HepG2 (cell line): ENCODE results near the gene TCF12. TPM values are rescaled to one million over a fixed set of nuclear protein-coding genes. Genes with fewer than 3 reads are reported as not detected.

Experiments used
- ATAC-seq: fragments of 200-7000 bp; cut with Tn5 transposase; 3 replicates; pipeline ENCODE4 v1.9.1; 2020; ENCODE audit warnings: mild to moderate bottlenecking, moderate library complexity
- BruUV-seq: library from RNA; stranded (reverse); fragments of 400-500 nt; replicated peaks from 2 replicates; lab custom pipeline; 2021; lab: Mats Ljungman, UMichigan
- CTCF ChIA-PET: fragments of 300-600 bp; formaldehyde crosslinking; extraction: SDS; loops from one replicate; lab custom pipeline; 2021; ENCODE audit warnings: low total read pairs, inconsistent platforms, low intra/inter-chr PET ratio; lab: Yijun Ruan, JAX
- POLR2A ChIA-PET: fragments of 350-600 bp; sonication (Branson Sonifier 250); formaldehyde crosslinking; loops from one replicate; lab custom pipeline; 2020; ENCODE audit warnings: antibody characterized with exemption, inconsistent platforms; lab: Yijun Ruan, JAX
- DNase-seq: peaks from one replicate; pipeline ENCODE4 v3.0.0-alpha.2; 2015; ENCODE audit warnings: low spot score
- FAIRE-seq: peaks from 3 replicates; lab custom pipeline; 2011; peaks lifted over from hg19 to GRCh38; lab: Jason Lieb, UNC
- H2AFZ ChIP-seq: one replicate; pipeline ENCODE4 v1.6.1; 2011; ENCODE audit warnings: low read length, inconsistent platforms
- H3K27ac ChIP-seq: fragments of 300-600 bp; 3 replicates; pipeline ENCODE4 v1.8.0; 2011; ENCODE audit warnings: mixed run types, mild to moderate bottlenecking, mixed read lengths, low read length, inconsistent platforms; ENCODE audit not compliant: insufficient read depth; ENCODE audit errors: extremely low read length
- H3K27me3 ChIP-seq, 2 experiments: fragments of 200-600 bp in 1 of 2; 2 replicates in 1 of 2; 3 replicates in 1 of 2; pipeline versions ENCODE4 v1.6.0 to v1.8.0; 2011; ENCODE audit warnings: low read length in 2 of 2, mild to moderate bottlenecking in 2 of 2, moderate library complexity in 2 of 2, inconsistent platforms in 1 of 2; ENCODE audit not compliant: insufficient read depth in 2 of 2, control insufficient read depth in 1 of 2
- H3K36me3 ChIP-seq, 2 experiments: fragments of 200-600 bp in 1 of 2; replicated peaks in 1 of 2; 2 replicates in 1 of 2; 3 replicates in 1 of 2; pipeline versions ENCODE4 v1.5.1 to v1.8.0; 2011; ENCODE audit warnings: low read length in 2 of 2, inconsistent platforms in 1 of 2; ENCODE audit not compliant: insufficient read depth in 2 of 2, control insufficient read depth in 1 of 2
- H3K4me1 ChIP-seq: 2 replicates; pipeline ENCODE4 v1.5.1; 2012; ENCODE audit warnings: low read length, inconsistent platforms; ENCODE audit not compliant: insufficient read depth
- H3K4me2 ChIP-seq: 2 replicates; pipeline ENCODE4 v1.6.0; 2011; ENCODE audit warnings: low read depth, low read length, inconsistent platforms
- H3K4me3 ChIP-seq, 3 experiments: fragments of 200-600 bp in 1 of 3; sonication (generic), shearing (Covaris generic) in 1 of 3; replicated peaks in 1 of 3; 2 replicates each; pipeline ENCODE4 v1.5.1; 2011 to 2016; ENCODE audit warnings: low read length in 3 of 3, inconsistent platforms in 2 of 3, low read depth in 2 of 3, mild to moderate bottlenecking in 2 of 3, control low read depth in 1 of 3, mixed read lengths in 1 of 3; ENCODE audit not compliant: insufficient read depth in 1 of 3
- H3K79me2 ChIP-seq: one replicate; pipeline ENCODE4 v1.6.1; 2011; ENCODE audit warnings: low read length, inconsistent platforms; ENCODE audit not compliant: insufficient read depth
- H3K9ac ChIP-seq: 2 replicates; pipeline ENCODE4 v1.6.0; 2011; ENCODE audit warnings: mild to moderate bottlenecking, low read depth, low read length, inconsistent platforms; ENCODE audit not compliant: insufficient read depth
- H3K9me3 ChIP-seq: 2 replicates; pipeline ENCODE4 v1.5.1; 2012; ENCODE audit warnings: mild to moderate bottlenecking, low read length
- H4K20me1 ChIP-seq: 2 replicates; pipeline ENCODE4 v1.6.0; 2011; ENCODE audit warnings: inconsistent platforms, mild to moderate bottlenecking, low read length, moderate library complexity; ENCODE audit not compliant: insufficient read depth
- HNRNPL ChIP-seq: fragments of 200-400 bp; formaldehyde crosslinking; IDR thresholded peaks from 2 replicates; pipeline ENCODE4 v1.6.1; 2017; ENCODE audit warnings: mild to moderate bottlenecking, low read depth, low read length
- HOXA9 ChIP-seq: sonication (generic); formaldehyde crosslinking; IDR thresholded peaks from 2 replicates; pipeline ENCODE4 v1.8.1; 2022; ENCODE audit warnings: missing genetic modification reagents, mild to moderate bottlenecking, moderate library complexity, borderline replicate concordance
- NFE2 ChIP-seq: sonication (generic); formaldehyde crosslinking; IDR thresholded peaks from 2 replicates; pipeline ENCODE4 v1.4.0; 2020; ENCODE audit warnings: missing genetic modification reagents
- WGBS: methylation state at CpG from one replicate; pipeline ENCODE4 v1.1.6; 2017; ENCODE audit warnings: low lambda C conversion rate; 5-methylcytosine and 5-hydroxymethylcytosine counted together
- in situ Hi-C: cut with HindIII; loops from 2 replicates; pipeline ENCODE4 v1.10.0; 2017; ENCODE audit warnings: low pct_unique_long_range_greater_than_20kb; ENCODE audit not compliant: extremely low pct_ligation_motif_present
- intact Hi-C: fragments of 100-400 bp; cut with micrococcal nuclease; formaldehyde crosslinking; loops from one replicate; pipeline ENCODE4 v1.10.0; 2022; ENCODE audit not compliant: unreplicated experiment
- polyA plus RNA-seq, 8 experiments: library from polyadenylated mRNA; depleted of rRNA in 3 of 8; stranded (reverse) in 7 of 8; unstranded in 1 of 8; fragments of >200 nt; fragmentation: Illumina TruSeq in 4 of 8; extraction: Trizol in 4 of 8; gene quantifications; 2 replicates each; pipeline versions ENCODE4 v1.2.1 to v1.2.3, GENCODE V29; 2011 to 2016; ENCODE audit warnings: low read depth in 4 of 8, missing spikeins in 1 of 8, mixed read lengths in 1 of 8; ENCODE audit not compliant: insufficient read depth in 1 of 8
- total RNA-seq, 5 experiments: library from RNA; depleted of rRNA; stranded (reverse); fragments of >200 nt; fragmentation: Illumina TruSeq; extraction: Trizol; gene quantifications; 2 replicates each; pipeline ENCODE4 v1.2.3, GENCODE V29; 2016; ENCODE audit warnings: low read depth in 1 of 5
- TF ChIP-seq, protein P1 (sequence below): sonication (generic); formaldehyde crosslinking; IDR thresholded peaks from 2 replicates; pipeline ENCODE4 v1.5.0; 2020; ENCODE audit warnings: missing genetic modification reagents
- TF ChIP-seq, protein P2 (sequence below): IDR thresholded peaks from 2 replicates; pipeline ENCODE4 v1.6.1; 2016; ENCODE audit warnings: mild to moderate bottlenecking, missing biosample characterization, missing genetic modification reagents
- TF ChIP-seq, protein P3 (sequence below): sonication (generic); formaldehyde crosslinking; IDR thresholded peaks from 2 replicates; pipeline ENCODE4 v1.4.0; 2020; ENCODE audit warnings: mild to moderate bottlenecking, low read depth, missing genetic modification reagents

TCF12 gene
- total and polyA plus RNA-seq, 2 of the 13 experiments (the other 11 are each of a cell fraction or from before 2014, with no cell fraction given): 48.6 to 51.1 TPM

DNA sequence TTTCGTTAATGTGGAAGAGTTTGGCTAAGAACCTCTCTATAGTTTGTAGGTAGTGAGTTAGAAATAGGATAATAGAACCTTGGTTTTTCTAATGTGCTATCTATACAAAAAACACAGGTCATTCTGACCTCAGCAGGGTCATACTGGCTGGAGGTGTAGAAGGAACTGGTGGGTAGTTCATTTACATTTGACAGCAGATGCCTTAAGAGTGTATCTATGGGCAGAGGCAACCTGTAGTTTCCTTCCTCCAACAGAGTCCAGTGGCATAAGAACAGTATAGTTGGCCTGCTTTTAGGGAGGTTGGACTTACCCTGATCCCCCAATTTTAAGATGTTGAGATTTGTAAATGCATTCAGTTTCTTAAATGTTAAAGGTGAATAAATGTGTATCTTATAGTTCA, 152.2 kb downstream of the TCF12 start:
- Histone ChIP-seq H3K36me3 (peaks cover 1 to 4% of the 10 kb centered on the region in 2 experiments; a peak in 2 of 5 replicates), H3K79me2 (peaks cover 18% of the 10 kb centered on the region), H3K27ac (no peak overlapping the region), H3K9ac (no peak overlapping the region), H3K4me2 (no peak overlapping the region), H3K9me3 (no peaks in the 10 kb centered on the region), H3K27me3 (no peaks in the 10 kb centered on the region), H3K4me3 (no peak overlapping the region), H2AFZ (no peak overlapping the region), H4K20me1 (no peaks in the 10 kb centered on the region), H3K4me1 (peaks cover 9% of the 10 kb centered on the region)
- in situ Hi-C loops: no loop called here
- intact Hi-C loops: no loop called here
- FAIRE-seq (no peak), ATAC-seq (no peak), DNase-seq (no peak)
- no TSS peak for BruUV-seq
- 100% methylated on average over 1 of the region's 1 CpG for WGBS
- TF ChIP-seq NFE2 (CRISPR knock-in tag) (no peak), HOXA9 (CRISPR knock-in tag) (no peak), HNRNPL (no peak)
- TF ChIP-seq, protein P1, sequence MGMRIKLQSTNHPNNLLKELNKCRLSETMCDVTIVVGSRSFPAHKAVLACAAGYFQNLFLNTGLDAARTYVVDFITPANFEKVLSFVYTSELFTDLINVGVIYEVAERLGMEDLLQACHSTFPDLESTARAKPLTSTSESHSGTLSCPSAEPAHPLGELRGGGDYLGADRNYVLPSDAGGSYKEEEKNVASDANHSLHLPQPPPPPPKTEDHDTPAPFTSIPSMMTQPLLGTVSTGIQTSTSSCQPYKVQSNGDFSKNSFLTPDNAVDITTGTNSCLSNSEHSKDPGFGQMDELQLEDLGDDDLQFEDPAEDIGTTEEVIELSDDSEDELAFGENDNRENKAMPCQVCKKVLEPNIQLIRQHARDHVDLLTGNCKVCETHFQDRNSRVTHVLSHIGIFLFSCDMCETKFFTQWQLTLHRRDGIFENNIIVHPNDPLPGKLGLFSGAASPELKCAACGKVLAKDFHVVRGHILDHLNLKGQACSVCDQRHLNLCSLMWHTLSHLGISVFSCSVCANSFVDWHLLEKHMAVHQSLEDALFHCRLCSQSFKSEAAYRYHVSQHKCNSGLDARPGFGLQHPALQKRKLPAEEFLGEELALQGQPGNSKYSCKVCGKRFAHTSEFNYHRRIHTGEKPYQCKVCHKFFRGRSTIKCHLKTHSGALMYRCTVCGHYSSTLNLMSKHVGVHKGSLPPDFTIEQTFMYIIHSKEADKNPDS (CRISPR knock-in tag): no peak
- TF ChIP-seq, protein P2, sequence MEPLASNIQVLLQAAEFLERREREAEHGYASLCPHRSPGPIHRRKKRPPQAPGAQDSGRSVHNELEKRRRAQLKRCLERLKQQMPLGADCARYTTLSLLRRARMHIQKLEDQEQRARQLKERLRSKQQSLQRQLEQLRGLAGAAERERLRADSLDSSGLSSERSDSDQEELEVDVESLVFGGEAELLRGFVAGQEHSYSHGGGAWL (CRISPR knock-in tag): no peak
- TF ChIP-seq, protein P3, sequence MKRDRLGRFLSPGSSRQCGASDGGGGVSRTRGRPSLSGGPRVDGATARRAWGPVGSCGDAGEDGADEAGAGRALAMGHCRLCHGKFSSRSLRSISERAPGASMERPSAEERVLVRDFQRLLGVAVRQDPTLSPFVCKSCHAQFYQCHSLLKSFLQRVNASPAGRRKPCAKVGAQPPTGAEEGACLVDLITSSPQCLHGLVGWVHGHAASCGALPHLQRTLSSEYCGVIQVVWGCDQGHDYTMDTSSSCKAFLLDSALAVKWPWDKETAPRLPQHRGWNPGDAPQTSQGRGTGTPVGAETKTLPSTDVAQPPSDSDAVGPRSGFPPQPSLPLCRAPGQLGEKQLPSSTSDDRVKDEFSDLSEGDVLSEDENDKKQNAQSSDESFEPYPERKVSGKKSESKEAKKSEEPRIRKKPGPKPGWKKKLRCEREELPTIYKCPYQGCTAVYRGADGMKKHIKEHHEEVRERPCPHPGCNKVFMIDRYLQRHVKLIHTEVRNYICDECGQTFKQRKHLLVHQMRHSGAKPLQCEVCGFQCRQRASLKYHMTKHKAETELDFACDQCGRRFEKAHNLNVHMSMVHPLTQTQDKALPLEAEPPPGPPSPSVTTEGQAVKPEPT: no peak
- POLR2A ChIA-PET: no interaction called here
- CTCF ChIA-PET: no interaction called here
